AG08396 (cell line): ENCODE results near the gene C5orf63.
"Not testable (repeated sequence)": the region's sequence is repeated elsewhere in the genome, so short reads cannot be mapped to it uniquely, and the experiment has no call there.

Experiments
- DNase-seq: peaks from one replicate; pipeline ENCODE4 v3.0.0; 2012; ENCODE audit warnings: low spot score, mixed read lengths

Gene C5orf63

DNA sequence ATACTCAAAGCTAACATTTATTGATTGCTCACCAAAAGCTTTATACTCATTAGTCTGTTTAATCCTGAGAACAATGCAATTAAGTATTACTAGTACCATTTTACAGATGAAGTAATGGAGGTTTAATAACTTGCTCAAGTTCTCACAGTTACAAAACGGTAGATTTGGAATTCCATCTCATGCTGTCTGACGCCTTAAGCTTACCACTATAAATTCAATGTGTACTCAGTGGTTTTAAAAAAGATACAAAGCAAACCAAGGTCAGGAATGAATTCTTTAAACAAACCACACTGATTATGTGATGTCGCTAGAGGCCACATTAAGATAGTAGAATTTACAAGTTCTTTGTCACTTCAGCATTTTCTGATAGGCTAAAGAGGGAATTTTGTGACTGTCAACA, 1.2 kb upstream of the C5orf63 start:
- DNase-seq, result no peak

DNA sequence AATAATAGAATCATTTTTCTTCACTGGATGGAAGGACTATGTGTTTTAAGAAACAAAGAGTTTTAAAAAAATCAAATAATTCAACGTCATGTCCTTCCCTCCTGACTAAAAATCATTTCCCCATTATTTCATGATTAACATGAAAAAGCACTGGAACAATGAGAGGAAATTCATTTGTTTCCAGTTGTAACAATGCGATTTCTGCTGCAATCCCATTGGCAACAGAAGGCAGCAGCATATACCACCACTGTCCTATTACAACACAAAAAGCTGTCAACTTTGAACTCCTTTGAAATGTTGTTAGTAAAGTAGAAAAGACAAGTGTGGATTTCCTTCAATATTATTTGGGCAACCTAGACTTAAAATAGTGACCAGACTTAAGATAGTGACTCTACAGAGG, 3.1 kb downstream of the C5orf63 start:
- no peak for DNase-seq

DNA sequence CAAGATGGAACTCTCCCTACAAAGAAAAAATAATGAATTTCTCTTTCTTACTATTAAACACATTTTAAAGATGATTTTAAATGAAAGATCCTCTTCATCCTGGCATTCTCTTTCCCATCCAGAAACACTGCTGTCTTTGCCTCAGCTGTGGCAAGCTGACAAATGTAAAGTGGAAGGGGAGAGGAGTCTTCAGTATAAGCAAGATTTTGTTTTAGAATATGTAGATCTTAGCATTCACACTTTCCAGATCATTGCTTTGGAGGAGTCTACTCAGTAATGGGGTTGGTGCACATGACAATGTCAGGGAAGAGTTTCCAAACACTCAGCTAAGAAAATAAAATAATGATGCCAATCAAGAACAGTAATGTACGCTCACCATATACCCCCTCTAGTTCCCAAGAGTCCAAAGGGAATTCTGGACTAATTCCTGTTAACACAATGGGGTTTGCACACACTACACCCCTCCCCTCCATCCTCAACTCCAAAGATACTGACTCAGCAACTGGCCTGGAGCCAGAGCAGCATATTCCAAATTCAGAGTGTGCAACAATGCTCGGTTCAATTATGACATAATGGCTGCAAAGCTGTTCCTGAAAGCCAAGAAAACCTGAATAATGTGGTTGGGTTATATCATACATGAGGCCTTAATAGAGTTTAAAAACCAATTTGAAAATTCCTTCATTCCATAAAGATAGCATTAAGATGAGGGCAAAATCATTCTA, 4.6 kb downstream of the C5orf63 start:
- DNase-seq, result no peak

DNA sequence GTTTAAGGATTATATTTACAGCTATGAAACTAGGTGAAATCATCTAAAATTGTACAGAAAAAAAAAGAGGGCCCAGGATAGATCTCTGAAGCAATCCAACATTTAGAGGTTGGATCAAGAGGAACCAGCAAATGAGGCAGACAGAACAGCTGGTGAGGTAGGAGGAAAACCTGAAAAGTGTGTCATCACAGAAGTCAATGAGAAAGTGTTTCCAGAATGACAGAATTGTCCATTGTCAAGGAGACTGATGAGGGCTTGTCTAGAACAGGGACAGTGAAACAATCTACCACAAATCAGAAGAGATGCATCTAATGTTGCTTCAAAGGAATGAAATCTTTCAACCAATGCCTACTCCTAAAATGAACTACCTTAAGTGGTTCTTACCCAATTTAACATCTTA, 6.6 kb downstream of the C5orf63 start:
- DNase-seq, result no peak

DNA sequence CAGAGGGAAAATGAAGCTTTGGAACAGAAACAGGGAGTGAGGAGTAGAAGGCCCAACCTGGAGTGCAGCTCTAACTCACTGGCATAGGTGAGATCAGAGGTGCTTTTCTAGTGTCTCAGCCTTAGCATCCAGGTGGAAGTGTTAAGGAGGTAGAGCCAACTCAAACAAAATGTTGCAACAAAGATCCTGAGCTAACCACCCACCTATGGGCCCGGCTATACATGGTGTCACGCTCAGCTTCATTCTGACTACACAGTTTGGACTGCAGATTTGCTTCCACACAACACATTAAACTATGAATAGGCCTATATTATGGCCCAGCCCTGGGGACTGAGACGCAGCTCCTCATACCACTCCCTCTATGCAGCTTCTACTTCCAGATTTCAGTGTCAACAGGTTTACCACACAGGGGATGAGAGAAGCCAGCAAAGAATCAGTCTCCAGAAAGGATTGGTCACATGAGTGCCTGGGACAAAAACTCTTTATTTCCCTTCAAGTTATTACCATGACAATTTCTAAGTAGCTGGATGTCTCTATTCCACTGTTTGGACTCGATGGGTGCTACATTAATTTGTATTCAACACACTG, 9.0 kb downstream of the C5orf63 start:
- no peak for DNase-seq

DNA sequence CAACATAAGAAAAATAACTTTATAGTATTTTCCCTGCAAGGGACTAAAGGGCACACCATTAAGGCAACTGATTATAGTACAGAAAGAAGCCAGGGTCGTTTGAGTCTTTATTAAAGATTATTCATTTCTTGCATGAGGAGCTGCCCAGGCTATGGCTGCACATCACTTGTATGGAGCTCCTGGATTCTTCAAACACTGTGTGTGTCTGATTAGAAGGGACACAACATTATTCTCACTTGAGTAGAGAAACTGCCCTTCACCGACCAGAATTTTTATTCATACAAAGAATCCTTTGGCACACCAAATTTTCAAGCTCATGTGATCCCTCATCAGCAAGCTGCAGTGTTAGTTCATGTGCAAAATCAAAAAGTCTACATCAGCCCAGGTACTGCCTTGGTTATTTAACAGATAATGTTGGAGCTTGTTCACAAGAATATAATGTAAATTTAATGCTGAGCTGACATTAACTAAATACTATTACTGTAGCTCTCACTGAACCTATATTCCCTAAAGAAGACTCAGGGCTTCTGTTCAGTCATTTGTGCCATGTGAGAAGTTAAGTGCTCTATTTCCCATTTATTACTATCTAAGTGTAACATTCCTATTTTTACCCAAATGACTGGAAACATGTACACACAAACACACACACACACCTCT, 9.9 kb downstream of the C5orf63 start:
- no peak for DNase-seq

DNA sequence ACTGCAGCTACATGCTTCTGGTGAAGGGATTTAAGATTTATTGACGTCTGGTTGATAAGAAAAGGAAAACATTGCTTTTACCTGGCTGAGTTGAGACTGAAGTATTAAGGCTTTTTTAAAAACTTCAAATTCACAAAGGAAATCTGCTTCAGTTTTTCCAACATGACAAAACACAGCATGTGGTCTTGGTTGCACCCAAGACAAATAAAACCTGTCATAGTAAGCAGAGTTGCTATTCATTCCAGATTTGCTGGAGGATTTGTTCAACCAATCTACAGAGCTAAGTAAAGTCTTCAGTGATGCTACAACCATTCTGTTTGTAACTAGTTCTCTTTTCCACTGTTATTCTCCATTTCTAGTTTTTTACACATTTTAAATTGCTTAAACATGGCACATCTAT, 11.3 kb downstream of the C5orf63 start:
- no peak for DNase-seq

DNA sequence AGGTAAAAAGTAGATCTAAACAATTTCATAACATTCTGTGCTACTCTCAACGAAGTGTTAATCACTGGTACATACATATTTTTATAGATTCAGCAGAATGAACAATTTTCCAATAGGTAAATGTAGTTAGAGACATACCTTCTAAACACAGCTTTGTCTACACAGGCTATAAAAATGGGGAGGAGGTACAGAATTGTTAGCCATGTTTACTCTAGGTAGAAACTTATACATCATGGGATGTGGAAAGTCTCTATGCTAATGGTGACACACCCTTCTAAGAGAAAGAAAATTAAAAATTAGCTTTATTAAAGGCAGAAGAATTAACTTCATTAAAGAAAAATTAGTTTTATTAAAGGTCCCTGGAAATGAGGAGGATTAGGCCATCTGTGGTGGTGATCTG, 11.8 kb downstream of the C5orf63 start:
- DNase-seq, result no peak

DNA sequence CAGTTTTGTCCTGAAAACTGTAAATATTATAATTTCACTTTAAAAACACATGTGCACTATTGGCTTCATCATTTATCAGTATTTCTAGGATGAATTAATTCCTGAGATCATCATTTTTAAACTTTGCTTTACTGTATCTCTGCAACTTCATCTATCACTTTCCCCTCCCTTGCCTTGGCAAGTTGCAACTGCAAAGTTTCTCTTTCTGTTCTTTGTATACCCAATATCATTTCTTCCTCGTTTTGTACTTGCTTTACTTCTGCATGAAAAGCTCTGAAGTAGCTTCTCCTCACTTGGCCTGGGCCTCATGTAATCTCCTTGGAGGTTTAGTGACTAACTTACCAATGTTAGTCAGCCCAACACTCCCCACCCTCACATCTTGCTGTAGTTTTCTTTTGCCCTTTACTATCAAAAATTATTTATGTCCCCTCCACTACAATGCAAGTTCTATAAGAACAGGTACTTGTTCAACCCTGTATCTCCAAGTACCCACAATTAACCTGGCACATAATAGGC, 12.8 kb downstream of the C5orf63 start:
- no peak for DNase-seq

DNA sequence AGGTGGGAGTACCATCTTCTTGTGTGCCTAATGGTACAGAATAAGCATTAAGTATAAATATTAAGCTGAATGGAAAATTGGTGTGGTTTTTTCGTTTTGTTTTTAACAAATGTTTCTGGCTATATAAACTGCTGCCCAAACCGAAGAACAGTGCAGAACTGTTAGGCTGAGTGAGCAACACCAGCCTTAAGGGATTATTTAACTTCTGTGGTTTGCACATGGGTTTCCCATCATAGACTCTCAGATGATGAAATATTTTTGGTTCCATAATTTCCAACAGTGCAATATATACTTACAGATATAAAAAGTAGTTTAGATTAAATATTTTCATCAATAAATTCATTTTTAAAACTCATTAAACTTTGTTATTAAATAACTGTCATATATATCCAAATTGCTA, 16.4 kb downstream of the C5orf63 start:
- DNase-seq, result no peak

DNA sequence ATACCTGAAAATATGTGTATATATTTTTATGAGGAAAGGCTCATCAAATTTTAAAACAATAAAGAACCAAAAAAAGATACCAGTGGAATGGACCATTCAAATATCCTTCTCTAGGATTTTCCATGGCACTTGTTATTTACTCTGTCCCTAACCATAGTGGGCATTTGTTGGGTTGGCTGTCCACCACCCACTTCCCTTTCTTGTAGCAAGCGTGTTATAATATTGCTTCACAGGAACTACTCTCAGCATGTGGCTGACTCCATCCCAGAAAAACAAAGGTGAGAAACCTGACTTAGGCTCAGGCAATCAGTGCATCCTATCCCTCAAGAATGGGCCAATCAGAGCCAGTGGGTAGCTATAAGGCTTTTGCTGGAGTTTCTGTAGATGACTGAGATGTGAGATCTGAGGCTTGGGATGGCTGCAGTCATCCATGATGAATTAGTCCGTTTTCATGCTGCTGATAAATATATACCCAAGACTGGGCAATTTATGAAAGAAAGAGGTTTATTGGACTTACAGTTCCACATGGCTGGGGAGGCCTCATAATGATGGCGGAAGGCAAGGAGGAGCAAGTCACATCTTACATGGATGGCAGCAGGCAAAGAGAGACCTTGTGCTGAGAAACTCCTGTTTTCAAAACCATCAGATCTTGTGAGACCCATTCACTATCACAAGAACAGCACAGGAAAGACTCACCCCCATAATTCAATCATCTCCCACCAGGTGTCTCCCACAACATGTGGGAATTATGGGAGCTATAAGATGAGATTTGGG, 17.2 kb downstream of the C5orf63 start:
- DNase-seq, result no peak

DNA sequence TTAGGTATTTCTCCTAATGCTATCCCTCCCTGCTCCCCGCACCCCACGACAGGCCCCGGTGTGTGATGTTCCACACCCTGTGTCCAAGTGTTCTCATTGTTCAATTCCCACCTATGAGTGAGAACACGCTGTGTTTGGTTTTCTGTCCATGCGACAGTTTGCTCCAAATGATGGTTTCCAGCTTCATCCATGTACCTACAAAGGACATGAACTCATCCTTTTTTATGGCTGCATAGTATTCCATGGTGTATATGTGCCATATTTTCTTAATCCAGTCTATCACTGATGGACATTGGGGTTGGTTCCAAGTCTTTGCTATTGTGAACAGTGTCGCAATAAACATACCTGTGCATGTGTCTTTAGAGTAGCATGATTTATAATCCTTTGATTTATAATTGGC, 19.8 kb downstream of the C5orf63 start:
- not testable (repeated sequence) for DNase-seq

DNA sequence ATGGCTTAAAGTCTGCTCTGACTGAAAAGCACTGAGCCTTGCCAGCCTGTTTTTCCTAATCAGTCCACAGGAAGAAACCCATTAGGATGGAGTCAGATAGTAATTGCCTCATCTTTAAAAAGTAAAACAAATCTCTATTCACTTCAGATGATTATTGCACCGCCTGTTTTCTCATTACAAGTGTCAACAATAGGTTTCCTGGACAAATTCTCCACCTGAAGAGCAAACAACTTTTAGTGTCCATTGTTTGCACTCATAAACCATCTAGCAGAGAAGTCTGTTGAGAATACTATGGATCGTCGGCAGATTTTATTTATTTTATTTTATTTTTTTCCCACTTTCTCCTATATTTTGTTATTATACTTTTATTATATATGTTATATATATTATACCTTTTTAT, 20.3 kb downstream of the C5orf63 start:
- DNase-seq, result no peak

DNA sequence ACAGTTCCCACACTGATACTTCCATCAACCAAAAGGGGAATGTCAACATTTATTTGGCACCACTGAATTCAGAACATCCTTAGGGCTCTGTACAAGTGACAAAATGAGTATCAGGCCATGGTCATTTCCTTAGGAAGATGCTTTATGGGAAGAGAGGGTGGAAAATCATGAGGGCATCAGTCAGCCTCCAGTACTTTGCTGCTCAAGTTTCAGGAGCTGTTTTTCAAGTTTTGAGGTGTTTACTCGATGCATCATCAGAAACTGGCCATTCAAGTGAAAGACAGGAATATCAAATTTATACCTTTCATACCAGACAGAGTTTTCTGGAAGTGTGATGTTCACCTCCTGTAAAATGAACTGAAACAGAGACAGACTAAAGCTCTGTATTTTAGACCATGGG, 21.7 kb downstream of the C5orf63 start:
- DNase-seq, result no peak

DNA sequence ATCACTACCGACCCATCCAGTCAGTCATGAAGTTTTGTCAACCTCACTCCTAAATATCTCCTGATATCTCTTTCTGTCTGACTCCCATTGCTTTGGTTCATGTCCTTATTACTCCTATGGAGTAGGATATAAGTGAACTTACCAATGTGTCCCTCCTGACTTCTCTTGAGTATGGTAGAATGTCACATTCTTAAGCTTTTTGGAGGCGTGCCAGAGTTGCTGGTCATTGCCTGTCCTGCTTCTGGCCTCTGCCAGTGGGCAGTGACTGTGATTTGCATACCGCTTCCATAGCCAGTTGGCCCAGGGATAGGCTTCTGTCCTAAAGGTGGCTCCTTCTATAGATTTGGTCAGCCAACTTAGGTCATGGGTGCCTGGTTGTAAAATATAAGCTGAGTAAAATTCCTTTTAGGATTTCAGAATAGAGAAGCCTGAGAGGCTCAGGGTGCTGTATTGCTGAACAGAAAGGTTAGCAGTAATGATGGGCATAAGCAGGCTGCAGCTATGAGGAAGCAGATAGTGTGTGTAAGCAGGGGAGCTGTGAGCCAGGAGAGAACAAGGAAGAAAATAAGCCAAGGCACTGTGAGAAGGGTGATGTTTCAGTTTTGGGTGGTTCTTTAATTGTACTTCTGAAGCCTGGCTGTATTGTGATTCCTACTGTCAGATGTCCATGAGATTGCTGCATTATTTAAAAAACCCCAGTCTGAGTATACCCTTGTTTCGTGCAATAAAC, 26.8 kb downstream of the C5orf63 start:
- DNase-seq, result no peak

DNA sequence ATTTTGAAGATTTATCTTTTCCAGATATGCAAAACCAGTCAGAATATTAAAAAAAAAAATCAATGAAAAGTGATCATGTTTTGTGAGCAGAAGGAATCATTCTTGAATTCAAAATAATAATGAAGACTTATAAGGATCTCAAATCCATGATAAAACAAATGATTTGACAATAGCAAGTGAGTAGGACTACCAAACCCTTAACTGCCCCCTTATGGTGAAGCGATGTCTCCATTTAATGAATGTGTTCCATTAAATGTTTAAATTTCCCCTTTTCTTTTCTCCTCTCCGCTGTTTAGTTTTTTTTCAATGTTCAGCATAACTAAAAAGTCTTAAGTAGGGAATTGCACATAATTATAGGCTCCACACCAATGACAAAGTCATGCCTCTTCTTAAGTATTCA, 30.7 kb downstream of the C5orf63 start:
- DNase-seq, result no peak

DNA sequence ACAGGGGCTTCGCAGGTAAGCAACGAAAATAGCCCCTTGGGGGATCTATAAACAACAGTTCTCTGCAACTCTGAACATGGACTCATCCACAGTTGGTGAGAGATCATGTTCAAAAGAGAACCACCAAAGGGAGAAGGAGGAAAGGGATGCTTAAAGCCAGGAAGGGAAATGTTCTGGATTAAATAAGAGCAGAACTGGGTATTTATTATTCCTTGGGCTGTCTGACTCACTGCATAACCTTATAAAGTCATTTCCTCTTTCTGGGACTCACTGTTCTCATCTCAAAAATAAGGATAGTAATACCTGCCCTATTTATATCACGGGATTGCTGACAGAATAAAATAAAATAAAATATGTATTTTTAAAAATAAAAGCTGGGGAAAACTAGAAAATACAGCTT, 31.7 kb downstream of the C5orf63 start:
- DNase-seq, result no peak

DNA sequence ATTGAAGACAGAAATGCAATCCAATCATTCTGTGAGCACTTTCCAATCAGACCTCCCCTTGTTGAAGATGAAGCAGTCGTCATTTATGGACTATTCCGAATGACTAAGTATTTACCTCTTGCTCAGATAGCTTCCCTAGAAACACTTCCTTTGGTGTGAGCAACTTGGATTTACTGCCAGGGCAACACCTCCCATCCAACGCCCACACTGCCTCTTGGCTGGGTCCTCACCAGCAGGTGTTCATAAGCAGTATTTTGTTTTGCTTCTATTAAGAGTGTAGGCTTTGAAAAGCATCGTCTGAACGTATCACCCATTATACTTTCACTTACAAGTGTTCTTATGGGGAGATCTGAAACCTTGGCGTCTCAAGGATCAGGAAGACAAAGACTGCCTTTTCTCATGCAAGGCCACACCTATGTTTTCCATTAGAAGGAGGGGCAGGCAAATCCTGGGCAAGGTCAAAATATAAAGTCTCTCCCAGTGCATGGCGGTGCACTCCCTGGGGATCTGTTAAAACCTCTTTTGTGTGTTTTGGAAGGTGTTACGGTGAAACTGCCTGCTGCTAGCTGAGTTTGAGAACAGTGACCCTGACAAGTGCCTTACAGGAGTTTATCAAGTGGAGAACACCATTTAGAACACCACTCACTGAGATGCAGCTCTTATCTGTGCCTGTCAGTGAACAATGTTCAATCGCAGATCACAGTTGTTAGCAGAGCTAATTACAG, 32.3 kb downstream of the C5orf63 start:
- no peak for DNase-seq

DNA sequence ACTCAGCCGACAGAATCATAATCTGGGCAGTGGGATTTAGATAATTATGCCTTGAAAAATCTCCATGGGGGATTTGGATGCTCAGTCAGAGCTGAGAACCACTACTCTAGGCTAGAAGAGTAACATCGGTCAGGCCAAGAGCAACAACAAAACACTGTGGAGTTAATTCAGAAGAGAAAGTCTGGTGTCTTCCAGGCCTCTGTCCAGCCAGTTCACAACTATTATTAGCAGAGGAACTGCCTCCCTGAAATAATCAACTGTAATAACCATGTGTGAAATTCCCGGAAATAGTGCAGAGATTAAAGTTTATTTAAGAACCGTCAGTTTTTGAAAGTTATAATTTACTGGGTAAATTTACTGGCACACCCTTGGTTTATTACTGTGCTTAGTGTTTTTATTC, 34.8 kb downstream of the C5orf63 start:
- DNase-seq, result no peak

DNA sequence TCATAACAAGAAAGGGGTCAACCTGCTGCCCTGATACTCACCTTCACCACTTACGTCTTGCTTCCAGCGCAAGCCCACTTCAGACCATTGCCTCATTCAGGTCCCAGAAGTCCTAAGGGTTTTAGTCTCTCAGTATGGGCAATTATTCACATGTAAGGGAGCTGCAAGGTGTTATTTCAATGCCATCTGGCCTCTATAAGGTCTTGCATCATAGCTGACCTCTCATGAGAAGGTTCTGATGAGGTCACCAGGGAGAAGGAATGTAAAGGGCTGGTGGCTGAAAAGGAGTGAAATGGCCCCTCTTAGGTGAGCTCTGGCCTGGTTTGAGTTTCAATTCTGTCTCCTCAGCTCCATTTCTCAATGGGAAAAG, 41.5 kb downstream of the C5orf63 start:
- no peak for DNase-seq

DNA sequence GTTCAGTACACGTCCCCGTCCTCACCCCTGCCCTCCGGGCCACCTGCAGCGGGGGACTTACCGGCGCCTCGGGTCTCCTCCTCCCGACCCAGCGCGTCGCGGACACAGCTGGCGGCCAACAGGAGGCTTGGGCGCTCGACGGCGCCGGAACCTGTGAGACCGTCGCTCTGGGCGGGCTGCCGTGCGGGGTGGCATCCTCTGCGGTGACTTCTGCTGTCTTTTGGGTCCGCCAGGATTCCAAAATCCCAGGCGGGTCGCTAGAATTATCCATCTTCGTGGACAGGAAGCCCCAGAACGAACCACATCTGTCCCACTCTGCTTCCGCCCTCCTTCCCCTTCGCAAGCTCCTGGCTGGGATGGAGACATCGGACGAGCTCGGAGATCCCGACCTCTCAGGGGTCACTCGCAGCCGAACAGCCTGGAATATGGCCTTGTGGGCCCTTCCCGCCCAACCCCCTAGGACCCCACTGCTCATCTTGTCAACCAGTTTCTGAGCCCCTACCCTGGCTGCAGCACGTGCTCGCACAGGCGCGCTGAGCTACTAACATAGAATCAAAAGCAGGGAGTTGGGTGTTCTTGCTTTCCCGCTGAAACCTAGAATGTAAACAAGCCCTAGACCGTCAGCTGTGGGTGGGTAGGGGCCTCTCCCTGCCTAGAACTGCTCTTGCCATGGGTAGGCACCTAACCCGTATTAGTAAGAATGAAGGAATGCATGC, 42.0 kb downstream of the C5orf63 start:
- DNase-seq, result no peak
